Measurements from ENCODE around the gene RSF1.
"Not testable (repeated sequence)": the region's sequence is repeated elsewhere in the genome, so short reads cannot be mapped to it uniquely, and the experiment has no call there.

RSF1 gene, protein sequence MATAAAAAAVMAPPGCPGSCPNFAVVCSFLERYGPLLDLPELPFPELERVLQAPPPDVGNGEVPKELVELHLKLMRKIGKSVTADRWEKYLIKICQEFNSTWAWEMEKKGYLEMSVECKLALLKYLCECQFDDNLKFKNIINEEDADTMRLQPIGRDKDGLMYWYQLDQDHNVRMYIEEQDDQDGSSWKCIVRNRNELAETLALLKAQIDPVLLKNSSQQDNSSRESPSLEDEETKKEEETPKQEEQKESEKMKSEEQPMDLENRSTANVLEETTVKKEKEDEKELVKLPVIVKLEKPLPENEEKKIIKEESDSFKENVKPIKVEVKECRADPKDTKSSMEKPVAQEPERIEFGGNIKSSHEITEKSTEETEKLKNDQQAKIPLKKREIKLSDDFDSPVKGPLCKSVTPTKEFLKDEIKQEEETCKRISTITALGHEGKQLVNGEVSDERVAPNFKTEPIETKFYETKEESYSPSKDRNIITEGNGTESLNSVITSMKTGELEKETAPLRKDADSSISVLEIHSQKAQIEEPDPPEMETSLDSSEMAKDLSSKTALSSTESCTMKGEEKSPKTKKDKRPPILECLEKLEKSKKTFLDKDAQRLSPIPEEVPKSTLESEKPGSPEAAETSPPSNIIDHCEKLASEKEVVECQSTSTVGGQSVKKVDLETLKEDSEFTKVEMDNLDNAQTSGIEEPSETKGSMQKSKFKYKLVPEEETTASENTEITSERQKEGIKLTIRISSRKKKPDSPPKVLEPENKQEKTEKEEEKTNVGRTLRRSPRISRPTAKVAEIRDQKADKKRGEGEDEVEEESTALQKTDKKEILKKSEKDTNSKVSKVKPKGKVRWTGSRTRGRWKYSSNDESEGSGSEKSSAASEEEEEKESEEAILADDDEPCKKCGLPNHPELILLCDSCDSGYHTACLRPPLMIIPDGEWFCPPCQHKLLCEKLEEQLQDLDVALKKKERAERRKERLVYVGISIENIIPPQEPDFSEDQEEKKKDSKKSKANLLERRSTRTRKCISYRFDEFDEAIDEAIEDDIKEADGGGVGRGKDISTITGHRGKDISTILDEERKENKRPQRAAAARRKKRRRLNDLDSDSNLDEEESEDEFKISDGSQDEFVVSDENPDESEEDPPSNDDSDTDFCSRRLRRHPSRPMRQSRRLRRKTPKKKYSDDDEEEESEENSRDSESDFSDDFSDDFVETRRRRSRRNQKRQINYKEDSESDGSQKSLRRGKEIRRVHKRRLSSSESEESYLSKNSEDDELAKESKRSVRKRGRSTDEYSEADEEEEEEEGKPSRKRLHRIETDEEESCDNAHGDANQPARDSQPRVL (N-terminal part only)

DNA sequence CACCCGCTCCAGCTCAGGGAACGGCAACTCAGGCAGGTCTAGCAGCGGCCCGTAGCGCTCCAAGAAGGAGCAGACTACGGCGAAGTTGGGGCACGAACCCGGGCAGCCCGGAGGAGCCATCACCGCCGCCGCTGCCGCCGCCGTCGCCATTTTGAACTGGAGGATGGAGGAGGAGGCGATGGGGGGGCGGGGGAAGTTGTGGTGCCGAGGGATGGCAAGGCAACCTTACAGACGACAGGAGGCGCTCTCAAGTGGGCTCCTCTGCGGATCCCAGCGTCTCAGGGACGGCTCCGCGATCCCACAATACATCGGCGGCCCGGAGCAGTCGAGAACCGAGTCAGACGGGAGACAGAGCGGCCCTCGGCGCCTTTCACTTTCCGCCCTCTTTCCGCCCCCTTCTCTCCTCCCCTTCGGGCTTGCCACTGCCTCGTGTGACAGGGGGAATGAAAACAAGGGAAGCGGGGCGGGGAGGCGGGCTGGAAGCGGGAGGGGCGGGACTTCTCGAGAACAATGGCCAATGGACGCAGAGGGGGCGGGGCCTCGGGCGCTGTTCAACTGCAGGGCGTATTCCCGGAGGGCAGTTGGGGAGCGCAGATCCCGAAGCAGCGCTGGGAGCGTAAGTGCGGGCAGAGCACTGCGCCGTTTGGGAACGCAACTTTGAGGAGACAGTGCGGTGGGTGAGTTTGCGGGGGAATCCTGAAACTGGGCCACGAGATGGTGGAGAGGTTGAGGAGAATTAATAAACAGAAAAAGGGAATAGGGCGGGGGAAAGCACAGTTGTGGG is at the start of gene RSF1, which contains the start of gene AAMDC:
Gene RSF1, minus strand, starts transcription at position 158 of the 784 bp plus-strand sequence. Its CDS starts 8 bp downstream, at position 150.
Gene AAMDC, plus strand, starts transcription at position 580 of the 784 bp plus-strand sequence. CDS start 21,353 bp downstream, outside the sequence.
- peak; percentile 95 for DNase-seq

DNA sequence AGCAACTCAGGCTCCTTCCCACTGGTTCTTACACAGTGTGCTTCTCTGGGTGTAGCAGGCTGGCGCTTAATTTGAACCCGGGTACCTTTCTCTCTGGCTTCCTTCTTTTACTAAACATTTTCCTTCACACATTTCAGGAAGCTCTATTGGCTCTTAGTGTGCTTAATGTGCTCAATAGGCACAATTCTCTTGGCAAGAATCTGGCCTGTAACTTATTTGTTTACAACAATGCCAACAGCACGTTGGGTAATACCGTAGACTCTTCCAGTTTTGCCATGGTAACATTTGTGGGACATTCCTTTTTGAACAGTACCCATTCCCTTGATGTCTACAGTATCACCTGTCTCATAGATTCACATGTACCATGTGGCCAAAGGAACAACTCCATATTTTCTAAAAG is 48.2 kb upstream of the RSF1 start:
- no peak for DNase-seq

DNA sequence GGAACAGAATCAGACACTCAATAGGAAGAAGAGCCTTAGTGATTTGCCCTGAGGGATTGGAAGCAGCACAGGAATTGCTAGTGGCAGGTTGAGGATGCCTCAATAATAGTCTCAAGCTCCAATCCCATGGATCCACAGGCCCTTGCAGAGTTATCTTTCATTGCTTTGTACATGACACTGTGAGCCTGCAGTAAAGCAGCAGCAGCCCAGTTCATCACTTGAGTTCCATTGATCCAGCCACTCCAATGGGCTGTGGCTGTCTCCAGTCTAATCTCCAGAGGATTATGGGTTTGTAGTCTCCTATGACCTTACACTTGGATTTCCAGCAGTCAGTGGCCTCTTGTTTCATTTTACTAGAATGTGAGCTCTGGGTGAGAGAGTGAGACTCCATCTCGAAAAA is 45.8 kb upstream of the RSF1 start:
- DNase-seq: no peak

DNA sequence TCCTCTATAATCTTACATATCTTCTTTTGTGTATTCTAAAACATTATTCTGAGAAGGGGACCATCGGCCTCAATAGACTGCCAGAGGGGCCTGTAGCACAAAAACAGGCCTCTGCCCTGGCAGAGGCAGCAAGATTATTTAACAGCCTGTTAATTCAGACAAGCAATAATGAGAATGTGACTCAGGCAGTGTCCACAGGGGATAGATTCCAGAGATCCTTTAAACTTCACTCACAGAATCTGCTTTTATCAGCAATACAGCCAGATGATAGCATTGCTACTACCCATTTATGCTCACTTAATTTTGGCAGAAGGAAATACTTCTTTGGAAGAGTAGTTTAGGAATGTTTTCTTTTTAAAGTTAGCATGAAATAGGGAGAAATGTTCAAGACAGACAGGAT is 45.3 kb upstream of the RSF1 start:
- no peak for DNase-seq

DNA sequence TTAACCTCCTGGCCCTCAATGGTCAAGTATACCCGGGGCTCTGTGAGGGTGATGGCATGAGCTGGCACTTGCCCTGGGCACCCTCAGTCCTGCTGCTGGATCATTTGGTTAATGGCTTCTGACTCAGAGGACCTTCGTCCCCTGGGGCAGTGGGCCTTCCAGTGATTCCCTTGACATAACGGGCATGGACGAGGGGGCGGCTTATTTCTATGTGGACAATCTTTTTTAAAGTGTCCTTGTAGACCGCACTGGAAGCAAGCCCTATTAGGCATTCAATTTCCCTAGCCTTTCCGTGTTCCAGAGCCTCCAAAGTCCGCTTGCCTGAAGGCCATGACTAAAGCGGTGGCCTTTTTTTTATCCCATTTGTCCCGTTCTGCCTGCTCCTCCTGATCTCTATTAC is 40.9 kb upstream of the RSF1 start:
- DNase-seq: not testable (repeated sequence)

DNA sequence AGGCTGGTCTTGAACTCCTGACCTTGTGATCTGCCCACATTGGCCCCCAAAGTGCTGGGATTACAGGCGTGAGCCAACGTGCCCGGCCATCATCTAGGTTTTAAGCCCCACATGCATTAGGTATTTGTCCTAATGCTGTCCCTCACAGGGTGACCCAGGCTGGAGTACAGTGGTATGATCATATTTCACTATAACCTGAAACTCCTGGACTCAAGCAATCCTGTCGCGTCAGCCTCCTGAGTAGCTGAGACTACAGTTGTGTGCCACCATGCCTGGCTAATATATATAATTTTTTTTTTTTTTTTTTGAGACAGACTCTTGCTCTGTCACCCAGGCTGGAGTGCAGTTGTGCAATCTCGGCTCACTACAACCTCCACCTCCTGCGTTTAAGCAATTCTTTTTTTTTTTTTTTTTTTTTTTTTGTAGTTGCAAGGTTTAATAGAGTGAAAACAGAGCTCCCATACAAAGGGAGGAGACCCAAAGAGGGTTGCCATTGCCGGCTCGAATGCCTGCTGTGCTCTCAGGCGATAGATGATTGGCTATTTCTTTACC is 37.5 kb upstream of the RSF1 start:
- DNase-seq: not testable (repeated sequence)

DNA sequence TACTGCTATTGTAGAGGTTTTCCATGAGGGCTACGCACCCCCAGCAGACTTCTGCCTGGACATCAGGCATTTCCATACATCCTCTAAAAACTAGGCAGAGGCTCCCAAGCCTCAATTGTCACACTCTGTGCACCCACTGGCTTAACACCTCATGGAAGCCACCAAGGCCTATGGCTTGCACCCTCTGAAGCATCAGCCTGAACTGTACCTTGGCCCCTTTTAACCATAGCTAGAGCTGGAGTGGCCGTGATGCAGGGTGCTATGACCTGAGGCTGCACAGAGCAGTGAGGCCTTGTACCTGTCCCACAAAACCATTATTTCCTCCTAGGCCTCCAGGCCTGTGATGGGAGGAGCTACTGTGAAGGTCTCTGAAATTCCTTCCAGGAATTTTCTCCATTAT is 34.3 kb upstream of the RSF1 start:
- no peak for DNase-seq

DNA sequence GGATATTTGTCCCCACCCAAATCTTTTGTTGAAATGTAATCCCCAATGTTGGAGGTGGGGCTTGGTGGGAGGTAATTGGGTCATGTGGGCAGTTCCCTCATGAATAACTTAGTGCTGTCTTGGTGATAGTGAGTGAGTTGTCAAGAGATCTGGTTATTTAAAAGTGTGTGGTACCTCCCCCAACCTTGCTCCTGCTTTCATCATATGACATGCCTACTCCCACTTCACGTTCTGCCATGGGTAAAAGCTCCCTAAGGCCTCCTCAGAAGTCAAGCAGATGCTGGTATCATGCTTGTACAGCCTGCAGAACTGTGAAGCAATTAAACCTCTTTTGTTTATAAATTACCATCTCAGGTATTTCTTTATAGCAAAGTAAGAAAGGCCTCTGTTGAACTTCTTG is 31.0 kb upstream of the RSF1 start:
- DNase-seq: no peak

DNA sequence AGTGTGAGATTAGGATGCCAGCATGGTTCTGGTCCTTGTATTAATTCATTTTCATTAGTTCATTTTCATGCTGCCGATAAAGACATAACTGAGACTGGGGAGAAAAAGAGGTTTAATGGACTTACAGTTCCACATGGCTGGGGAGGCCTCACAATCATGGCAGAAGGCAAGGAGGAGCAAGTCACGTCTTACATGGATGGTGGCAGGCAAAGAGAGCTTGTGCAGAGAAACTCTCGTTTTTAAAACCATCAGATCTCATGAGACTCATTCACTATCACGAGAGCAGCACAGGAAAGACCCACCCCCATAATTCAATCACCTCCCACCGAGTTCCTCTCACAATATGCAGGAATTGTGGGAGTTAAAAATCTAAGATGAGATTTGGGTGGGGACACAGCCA is 23.2 kb upstream of the RSF1 start:
- not testable (repeated sequence) for DNase-seq

DNA sequence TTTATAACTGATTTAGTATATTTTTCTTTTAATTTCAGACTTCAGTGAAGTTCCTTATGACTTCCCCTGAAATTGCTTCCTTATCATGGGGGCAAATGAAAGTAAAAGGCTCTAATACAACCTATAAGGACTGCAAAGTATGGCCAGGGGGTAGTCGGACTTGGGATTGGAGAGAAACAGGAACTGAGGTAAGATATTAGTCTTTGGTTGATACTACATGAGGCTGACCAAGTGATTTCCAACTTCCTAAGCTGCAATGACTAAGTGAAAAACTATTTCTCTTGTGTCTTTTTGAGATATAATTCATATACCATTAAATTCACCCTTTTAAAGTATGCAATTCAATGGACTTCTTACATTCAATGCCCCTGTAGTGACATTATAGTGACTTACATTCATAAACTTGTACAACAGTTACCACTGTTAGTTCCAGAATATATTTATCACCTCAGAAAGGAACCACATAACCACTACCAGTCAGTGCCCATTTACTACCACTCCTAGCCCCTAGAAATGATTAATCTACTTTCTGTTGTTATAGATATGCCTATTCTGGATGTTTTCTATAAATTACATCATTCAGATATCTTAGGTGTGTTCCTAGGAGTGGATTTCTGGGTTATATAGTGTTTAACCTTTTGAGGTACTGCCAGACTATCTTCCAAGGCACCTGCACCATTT is 22.1 kb upstream of the RSF1 start:
- DNase-seq: no peak

DNA sequence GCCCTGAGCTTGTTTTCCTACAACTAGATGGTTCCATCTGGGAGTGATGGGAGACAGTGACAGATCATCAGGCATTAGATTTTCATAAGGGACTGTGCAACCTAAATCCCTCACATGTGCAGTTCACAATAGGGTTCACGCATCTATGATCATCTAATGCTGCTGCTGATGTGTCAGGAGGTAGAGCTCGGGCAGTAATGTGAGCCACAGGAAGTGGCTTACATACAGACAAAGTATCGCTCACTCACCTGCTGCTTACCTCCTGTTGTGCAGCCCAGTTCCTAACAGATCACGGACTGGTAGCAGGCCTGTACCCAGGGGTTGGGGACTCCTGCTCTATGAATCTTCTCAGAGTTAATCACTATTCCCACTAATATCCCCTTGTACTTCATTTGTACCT is 12.8 kb upstream of the RSF1 start:
- no peak for DNase-seq

DNA sequence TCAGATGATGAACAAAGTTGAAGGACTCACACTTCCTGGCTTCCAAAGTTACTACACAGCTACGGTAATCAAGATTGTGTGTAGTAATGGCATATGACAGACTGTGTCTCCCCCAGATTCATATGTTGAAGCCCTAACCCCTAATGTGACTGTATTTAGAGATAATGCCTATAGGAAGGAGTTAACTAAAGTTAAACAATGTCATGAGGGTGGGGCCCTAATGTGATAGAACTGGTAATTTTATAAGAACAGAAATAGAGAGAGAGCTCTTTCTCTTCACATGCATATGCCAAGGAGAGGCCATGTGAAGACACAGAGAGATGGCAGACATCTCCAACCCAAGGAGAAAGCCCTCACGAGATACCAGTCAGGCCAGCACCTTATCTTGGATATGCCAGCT is 8.4 kb upstream of the RSF1 start:
- DNase-seq: no peak

DNA sequence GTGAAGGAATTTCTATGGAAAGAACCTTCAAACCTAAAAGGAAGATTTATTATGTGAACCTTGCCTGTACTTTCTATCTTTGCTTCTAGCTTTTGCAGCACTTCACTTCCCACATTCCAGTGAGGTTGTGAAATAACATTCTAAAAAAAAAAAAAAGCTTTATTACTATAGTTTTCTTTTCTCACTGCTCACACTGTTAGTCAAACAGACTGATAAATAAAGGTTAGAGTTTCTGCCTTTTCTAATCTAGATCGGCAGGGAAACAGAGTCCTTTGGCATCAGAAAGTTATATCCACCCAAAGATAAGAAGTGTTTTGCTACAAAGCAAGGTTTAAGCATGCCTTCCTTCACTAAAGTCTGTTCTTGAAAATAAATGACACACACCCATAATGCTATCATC is 3.3 kb upstream of the RSF1 start:
- DNase-seq: no peak

DNA sequence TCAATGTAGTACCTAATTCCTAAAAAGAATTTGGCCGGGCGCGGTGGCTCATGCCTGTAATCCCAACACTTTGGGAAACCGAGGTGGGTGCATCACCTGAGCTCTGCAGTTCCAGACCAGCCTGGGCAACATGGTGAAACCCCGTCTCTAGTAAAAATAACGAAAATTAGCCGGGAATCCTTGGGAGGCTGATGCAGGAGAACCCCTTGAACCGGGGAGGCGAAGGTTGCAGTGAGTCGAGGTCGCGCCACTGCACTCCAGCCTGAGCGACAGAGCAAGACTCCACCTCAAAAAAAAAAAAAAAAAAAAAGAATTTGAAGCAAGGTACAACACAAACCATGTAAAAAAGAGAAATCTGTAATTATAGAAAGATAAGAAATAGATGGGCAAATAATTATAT is 1.6 kb upstream of the RSF1 start:
- not testable (repeated sequence) for DNase-seq

DNA sequence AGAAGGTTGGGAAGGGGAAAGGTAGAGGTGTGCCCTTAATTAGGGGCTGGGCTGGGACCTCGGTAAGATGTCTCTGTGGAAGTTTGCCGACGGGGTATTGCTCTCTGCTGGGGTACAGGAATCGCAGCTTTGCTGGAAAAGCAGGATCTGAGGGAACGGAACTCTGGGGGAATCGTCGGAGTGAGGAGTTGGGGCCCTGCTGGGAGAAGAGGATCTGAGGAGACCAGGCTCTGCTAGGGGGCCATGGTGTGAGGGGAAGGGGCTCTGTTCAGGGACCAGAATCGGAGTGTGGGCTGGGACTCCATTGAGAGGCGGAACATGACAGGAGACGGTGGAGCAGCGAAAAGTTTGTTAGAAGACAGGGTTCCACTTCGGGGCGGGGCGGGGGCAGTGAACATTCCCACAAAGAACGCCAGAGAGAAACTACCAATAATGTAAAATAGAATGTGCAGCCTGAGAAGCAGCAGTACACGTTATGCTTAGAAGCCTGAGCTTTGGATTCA is 878 bp upstream of the RSF1 start:
- DNase-seq: peak; percentile 29

DNA sequence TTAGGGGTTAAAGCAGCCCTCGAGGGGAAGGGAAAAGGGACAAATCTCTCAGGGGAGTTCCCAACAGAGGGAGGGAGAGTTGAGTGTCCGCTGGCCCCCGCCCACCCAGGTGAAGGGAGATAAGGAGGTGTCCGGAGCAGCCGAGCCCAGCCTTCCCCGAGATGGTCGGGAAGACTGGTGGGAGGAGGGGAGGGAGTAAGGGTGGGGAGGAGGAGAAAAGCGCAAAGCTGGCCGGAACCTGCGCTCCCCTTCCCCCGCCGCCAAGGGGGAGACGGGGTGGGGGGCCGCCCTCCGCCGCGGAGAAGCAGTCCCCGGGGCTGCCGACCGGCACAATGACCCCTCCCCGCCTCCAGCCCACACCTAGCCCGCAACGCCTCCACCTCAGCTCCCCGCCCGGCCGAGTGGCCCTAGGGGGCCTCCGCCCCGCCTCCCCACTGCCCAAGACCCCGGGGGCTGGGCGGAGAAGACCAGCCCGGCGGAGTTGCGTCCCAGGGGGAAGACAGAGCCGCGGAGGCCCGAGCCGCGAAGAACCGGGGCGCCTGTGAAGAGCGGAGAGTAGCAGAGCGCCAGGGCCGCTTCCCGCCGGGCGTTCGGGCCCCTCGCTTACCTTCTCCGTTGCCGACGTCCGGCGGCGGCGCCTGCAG is 479 bp downstream of the RSF1 start:
- DNase-seq: no peak

DNA sequence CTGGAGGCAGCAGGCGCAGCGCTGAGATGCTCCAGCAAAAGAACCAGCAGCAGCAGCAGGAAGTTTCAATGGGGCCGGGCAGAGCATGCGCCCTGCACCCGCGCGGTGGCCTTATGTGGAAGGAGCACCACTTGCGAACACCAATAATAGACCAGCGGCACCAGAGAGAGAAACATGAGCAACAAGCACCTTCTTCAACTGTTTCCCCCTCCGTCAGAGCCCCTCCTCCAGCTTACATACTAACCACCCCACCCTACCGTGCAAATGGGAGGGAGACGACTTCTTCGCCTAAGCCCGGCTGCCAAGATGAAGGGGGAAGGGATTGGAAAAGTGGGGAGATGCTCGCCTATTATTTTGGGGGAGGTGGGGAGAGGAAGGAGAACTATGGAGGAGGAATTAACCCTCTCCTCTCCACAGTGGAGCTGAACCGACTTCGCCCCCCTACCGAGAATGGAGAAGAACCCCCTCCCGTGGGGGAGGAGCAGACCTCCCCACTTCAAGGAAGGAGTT is 1.1 kb downstream of the RSF1 start:
- DNase-seq: peak; percentile 83

DNA sequence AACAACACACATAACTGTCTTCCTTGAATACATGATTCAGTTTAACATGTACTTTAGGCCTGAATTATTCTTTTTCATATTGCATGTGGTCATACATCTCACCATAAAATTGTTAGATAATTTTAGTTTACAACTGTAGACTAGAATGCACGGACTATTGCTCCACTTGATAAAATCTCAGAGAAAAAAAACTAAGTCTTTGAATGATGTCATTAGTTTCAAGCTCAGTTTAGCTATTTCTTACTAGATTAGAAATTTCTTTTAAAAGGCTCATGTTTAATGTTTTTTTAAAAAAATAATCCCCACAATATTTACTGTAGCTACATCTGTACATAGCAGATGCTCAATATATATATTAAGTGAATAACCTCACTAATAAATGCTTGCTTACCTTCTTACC is 5.1 kb downstream of the RSF1 start:
- DNase-seq: no peak

DNA sequence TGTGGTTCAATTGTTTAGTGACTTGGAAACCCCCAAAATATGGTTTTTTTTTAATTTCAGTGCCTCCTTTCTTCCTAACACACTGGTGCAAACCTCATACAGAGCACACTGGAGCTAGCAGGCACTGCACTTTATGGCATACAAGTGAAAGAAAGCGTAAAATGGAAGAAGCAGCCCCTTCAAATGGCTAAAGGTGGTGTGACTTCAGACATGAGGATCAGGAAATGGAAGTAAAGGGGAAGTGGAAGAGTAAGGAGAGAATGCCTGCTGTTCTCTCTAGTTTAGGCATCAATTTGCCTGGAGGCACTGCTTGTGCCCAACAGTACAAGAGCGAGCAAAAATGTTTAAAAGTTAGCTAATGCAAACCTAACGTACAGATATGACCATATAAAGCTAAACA is 5.7 kb downstream of the RSF1 start:
- no peak for DNase-seq

DNA sequence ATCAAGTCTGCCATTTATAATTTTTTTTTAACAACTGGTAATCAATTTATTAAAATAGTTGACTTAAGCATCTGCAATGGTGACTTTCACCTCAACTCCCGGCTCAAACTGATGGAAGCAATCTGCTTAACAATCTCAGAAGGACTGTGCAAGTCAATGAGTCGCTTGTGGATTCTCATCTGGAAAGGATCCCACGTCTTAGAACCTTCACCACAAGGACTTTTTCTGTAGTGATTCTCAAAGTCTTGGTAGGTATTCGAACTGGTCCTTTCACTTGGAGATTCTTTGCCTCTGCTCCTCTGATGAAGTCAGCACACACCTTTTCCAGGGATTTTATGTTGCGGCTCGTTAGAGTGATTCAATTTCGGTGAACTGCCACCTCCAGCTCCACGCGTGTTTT is 7.3 kb downstream of the RSF1 start:
- no peak for DNase-seq
